Measurements from ENCODE around the gene BANF2. TPM values are rescaled to one million over a fixed set of nuclear protein-coding genes. Genes with fewer than 3 reads are reported as not detected.
A peak's percentile ranks its signal among the peaks of the same experiment; 100 is the strongest.

The BANF2 gene
- total RNA-seq, 1 experiment from 2014 or later: not detected

DNA sequence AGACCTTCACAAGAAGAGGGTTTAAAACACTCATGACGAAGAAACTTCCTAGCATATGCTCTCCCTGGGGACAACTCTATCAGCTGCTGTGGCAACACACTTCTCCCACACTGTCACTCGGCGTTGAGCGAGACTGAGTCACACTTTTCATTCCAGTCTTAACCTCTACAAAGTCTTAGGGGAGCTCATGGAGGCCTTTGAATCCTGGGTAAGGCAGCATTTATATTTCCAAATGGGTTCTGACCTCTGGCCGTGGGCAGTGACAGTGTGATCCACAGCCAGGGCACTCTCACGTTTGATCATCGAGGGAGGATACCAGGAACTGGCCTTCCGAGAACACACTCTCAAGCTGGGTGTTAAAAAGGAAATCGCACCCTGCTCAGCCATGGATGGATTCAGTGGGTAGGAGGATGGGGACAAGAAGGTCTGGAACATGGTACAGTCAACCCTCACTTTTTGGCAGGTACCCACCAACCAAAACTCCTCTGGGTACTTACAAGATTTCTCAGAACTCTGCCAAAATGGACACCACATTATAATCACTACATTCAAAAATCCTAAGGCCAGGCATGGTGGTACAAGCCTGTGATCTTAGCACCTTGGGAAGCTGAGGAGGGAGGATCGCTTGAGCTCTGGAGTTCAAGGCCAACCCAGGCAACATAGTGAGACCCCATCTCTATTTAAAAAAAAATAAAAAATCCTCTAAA lies 37.3 kb upstream of the BANF2 start:
- ChIA-PET POLR2A (ENCODE audit: low non-redundant PET) (interaction anchor here (0.7 kb wide), 1 partner anchor 20 kb away, joined by 3 read pairs; no protein-coding TSS in a partner anchor), CTCF (no interaction called here)
- Histone ChIP-seq H3K4me3 (ENCODE audit: low read depth, low read length, poor library complexity, severe bottlenecking) (no peak overlapping the region), H3K9me3 (ENCODE audit: low read depth, low read length, poor library complexity, severe bottlenecking) (peaks cover 8% of the 10 kb centered on the region), H3K36me3 (ENCODE audit: insufficient read depth, low read length, poor library complexity, severe bottlenecking) (peaks cover 24% of the 10 kb centered on the region), H3K27me3 (replicated peaks; ENCODE audit: insufficient read depth, low read depth, low read length, poor library complexity) (no peaks in the 10 kb centered on the region), H3K27ac (ENCODE audit: low read depth, low read length, poor library complexity, severe bottlenecking) (peak overlapping the region; percentile 58), H3K4me1 (ENCODE audit: insufficient read depth, low read length, poor library complexity, severe bottlenecking) (peaks cover 54% of the 10 kb centered on the region)
- no TSS peak for BruUV-seq (replicated peaks)
- intact Hi-C loops (cut with micrococcal nuclease; ENCODE audit: unreplicated experiment): loop anchor here (5.0 to 10.0 kb wide), 2 partner anchors 95 to 332 kb away; no protein-coding TSS in a partner anchor
- TF ChIP-seq, protein P1, sequence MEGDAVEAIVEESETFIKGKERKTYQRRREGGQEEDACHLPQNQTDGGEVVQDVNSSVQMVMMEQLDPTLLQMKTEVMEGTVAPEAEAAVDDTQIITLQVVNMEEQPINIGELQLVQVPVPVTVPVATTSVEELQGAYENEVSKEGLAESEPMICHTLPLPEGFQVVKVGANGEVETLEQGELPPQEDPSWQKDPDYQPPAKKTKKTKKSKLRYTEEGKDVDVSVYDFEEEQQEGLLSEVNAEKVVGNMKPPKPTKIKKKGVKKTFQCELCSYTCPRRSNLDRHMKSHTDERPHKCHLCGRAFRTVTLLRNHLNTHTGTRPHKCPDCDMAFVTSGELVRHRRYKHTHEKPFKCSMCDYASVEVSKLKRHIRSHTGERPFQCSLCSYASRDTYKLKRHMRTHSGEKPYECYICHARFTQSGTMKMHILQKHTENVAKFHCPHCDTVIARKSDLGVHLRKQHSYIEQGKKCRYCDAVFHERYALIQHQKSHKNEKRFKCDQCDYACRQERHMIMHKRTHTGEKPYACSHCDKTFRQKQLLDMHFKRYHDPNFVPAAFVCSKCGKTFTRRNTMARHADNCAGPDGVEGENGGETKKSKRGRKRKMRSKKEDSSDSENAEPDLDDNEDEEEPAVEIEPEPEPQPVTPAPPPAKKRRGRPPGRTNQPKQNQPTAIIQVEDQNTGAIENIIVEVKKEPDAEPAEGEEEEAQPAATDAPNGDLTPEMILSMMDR (conservative IDR thresholded peaks at IDR 0.05; ENCODE audit: low read depth, low read length): no peak
- no peak for TF ChIP-seq EZH2 (IDR thresholded peaks at IDR 0.05; ENCODE audit: borderline replicate concordance, low read depth, low read length, poor library complexity, severe bottlenecking)
- peak; percentile 71 for DNase-seq (ENCODE audit: low spot score)

GRCh38 chr20:17663040-17663399 lies 36.7 kb upstream of the BANF2 start:
- intact Hi-C loops (cut with micrococcal nuclease; ENCODE audit: unreplicated experiment): loop anchor here (5.0 to 10.0 kb wide), 2 partner anchors 96 to 332 kb away; no protein-coding TSS in a partner anchor

GRCh38 chr20:17663486-17663885 lies 36.3 kb upstream of the BANF2 start:
- peaks cover 23% of the 10 kb centered on the region for H3K36me3 ChIP-seq (ENCODE audit: insufficient read depth, low read length, poor library complexity, severe bottlenecking)
- peak; percentile 58 for DNase-seq (ENCODE audit: low spot score)
- H3K4me1 ChIP-seq (ENCODE audit: insufficient read depth, low read length, poor library complexity, severe bottlenecking): peaks cover 60% of the 10 kb centered on the region
- intact Hi-C loops (cut with micrococcal nuclease; ENCODE audit: unreplicated experiment): loop anchor here (5.0 to 10.0 kb wide), 2 partner anchors 96 to 331 kb away; no protein-coding TSS in a partner anchor
- peaks cover 4% of the 10 kb centered on the region for H3K9me3 ChIP-seq (ENCODE audit: low read depth, low read length, poor library complexity, severe bottlenecking)
- no peak overlapping the region for H3K4me3 ChIP-seq (ENCODE audit: low read depth, low read length, poor library complexity, severe bottlenecking)
- CTCF ChIA-PET: no interaction called here
- TF ChIP-seq EZH2 (IDR thresholded peaks at IDR 0.05; ENCODE audit: borderline replicate concordance, low read depth, low read length, poor library complexity, severe bottlenecking): no peak
- TF ChIP-seq, protein P1 (conservative IDR thresholded peaks at IDR 0.05; ENCODE audit: low read depth, low read length): no peak
- POLR2A ChIA-PET (ENCODE audit: low non-redundant PET): no interaction called here
- peak overlapping the region; percentile 58 for H3K27ac ChIP-seq (ENCODE audit: low read depth, low read length, poor library complexity, severe bottlenecking)
- H3K27me3 ChIP-seq (replicated peaks; ENCODE audit: insufficient read depth, low read depth, low read length, poor library complexity): no peaks in the 10 kb centered on the region
- no TSS peak for BruUV-seq (replicated peaks)

More at GRCh38 chr20:17663040-17663399, 36.7 kb upstream of the BANF2 start:
- H3K27ac ChIP-seq (ENCODE audit: low read depth, low read length, poor library complexity, severe bottlenecking): peak overlapping the region; percentile 58
- H3K9me3 ChIP-seq (ENCODE audit: low read depth, low read length, poor library complexity, severe bottlenecking): peaks cover 8% of the 10 kb centered on the region
- no peaks in the 10 kb centered on the region for H3K27me3 ChIP-seq (replicated peaks; ENCODE audit: insufficient read depth, low read depth, low read length, poor library complexity)
- ChIA-PET POLR2A (ENCODE audit: low non-redundant PET) (no interaction called here), CTCF (no interaction called here)
- no peak overlapping the region for H3K4me3 ChIP-seq (ENCODE audit: low read depth, low read length, poor library complexity, severe bottlenecking)
- no TSS peak for BruUV-seq (replicated peaks)
- DNase-seq (ENCODE audit: low spot score): no peak
- peaks cover 28% of the 10 kb centered on the region for H3K36me3 ChIP-seq (ENCODE audit: insufficient read depth, low read length, poor library complexity, severe bottlenecking)
- peaks cover 60% of the 10 kb centered on the region for H3K4me1 ChIP-seq (ENCODE audit: insufficient read depth, low read length, poor library complexity, severe bottlenecking)
- TF ChIP-seq, protein P1 (conservative IDR thresholded peaks at IDR 0.05; ENCODE audit: low read depth, low read length): no peak
- TF ChIP-seq EZH2 (IDR thresholded peaks at IDR 0.05; ENCODE audit: borderline replicate concordance, low read depth, low read length, poor library complexity, severe bottlenecking): no peak
